ENCODE results near the gene ARF3. TPM values are rescaled to one million over a fixed set of nuclear protein-coding genes. Genes with fewer than 3 reads are reported as not detected.

Gene ARF3
- total RNA-seq, 1 experiment from 2014 or later: 166 TPM

- DNase-seq (ENCODE audit: low read depth, low spot score) (peak; percentile 27), ATAC-seq (peak; percentile 97)
- H3K36me3 ChIP-seq (ENCODE audit: control insufficient read depth in 1 of 2, insufficient read depth in 2 of 2, low read length in 2 of 2): no peaks in the 10 kb centered on the region
- H3K27me3 ChIP-seq (ENCODE audit: insufficient read depth, low read length): peaks cover 3% of the 10 kb centered on the region; the same call in 1 of the 2 replicates
- TF ChIP-seq POLR2AphosphoS5 (IDR thresholded peaks at IDR 0.05; ENCODE audit: low read depth, low read length) (no peak), RAD21 (IDR thresholded peaks at IDR 0.05; ENCODE audit: low read depth) (peak; percentile 84)
- TF ChIP-seq, protein P1, sequence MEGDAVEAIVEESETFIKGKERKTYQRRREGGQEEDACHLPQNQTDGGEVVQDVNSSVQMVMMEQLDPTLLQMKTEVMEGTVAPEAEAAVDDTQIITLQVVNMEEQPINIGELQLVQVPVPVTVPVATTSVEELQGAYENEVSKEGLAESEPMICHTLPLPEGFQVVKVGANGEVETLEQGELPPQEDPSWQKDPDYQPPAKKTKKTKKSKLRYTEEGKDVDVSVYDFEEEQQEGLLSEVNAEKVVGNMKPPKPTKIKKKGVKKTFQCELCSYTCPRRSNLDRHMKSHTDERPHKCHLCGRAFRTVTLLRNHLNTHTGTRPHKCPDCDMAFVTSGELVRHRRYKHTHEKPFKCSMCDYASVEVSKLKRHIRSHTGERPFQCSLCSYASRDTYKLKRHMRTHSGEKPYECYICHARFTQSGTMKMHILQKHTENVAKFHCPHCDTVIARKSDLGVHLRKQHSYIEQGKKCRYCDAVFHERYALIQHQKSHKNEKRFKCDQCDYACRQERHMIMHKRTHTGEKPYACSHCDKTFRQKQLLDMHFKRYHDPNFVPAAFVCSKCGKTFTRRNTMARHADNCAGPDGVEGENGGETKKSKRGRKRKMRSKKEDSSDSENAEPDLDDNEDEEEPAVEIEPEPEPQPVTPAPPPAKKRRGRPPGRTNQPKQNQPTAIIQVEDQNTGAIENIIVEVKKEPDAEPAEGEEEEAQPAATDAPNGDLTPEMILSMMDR (IDR thresholded peaks at IDR 0.05 in 2 of 3, conservative IDR thresholded peaks at IDR 0.05 in 1 of 3; ENCODE audit: borderline replicate concordance in 1 of 3, insufficient read depth in 1 of 3, low read depth in 2 of 3, low read length in 2 of 3): peak; percentile 90 to 93 (median 92)
- H3K4me2 ChIP-seq (ENCODE audit: low read length): peak overlapping the region; percentile 54
- no peaks in the 10 kb centered on the region for H3K9me2 ChIP-seq (ENCODE audit: insufficient read depth)
- H2AFZ ChIP-seq (ENCODE audit: low read depth, low read length, poor library complexity, severe bottlenecking): peak overlapping the region; percentile 89
- H3K4me3 ChIP-seq (replicated peaks in 1 of 2; ENCODE audit: low read depth in 1 of 2, low read length in 2 of 2): no peak overlapping the region
- H3K9ac ChIP-seq (ENCODE audit: low read length): no peak overlapping the region
- H3K79me2 ChIP-seq (ENCODE audit: insufficient read depth, low read length): no peaks in the 10 kb centered on the region
- CTCF ChIA-PET: interaction anchor here (0.8 to 3.6 kb wide), 12 partner anchors 10 to 97 kb away, joined by 3 to 80 read pairs (median 6); partner anchors contain the start of gene DDX23
- H3K4me1 ChIP-seq (ENCODE audit: control insufficient read depth in 1 of 2, insufficient read depth in 2 of 2, low read length in 2 of 2): peaks cover 0 to 12% of the 10 kb centered on the region in 2 experiments; a peak in 2 of 4 replicates
- no peaks in the 10 kb centered on the region for H4K20me1 ChIP-seq (ENCODE audit: insufficient read depth)
- no peaks in the 10 kb centered on the region for H3K9me3 ChIP-seq (ENCODE audit: control insufficient read depth in 1 of 2, insufficient read depth in 1 of 2, low read depth in 1 of 2, low read length in 2 of 2)
- no TSS peak for BruUV-seq (replicated peaks)
- POLR2A ChIA-PET: interaction anchor here (0.8 to 1.3 kb wide), 3 partner anchors 25 to 67 kb away, joined by 3 to 5 read pairs (median 3); partner anchors contain the start of genes ARF3, DDX23 and RND1
- intact Hi-C loops (cut with micrococcal nuclease): loop anchor here (1.0 kb wide), 1 partner anchor 38 kb away; no protein-coding TSS in a partner anchor
- RAD21 ChIA-PET (ENCODE audit: low non-redundant PET in 1 of 2, low total read pairs in 2 of 2, uncharacterized antibody in 2 of 2, unreplicated experiment in 2 of 2): interaction anchor here (1.2 to 2.8 kb wide), 3 partner anchors 38 to 98 kb away, joined by 3 to 24 read pairs (median 11); partner anchors contain the start of gene DDX23 (in 1 of the 2)
- no peak overlapping the region for H3K27ac ChIP-seq (ENCODE audit: low read depth, low read length)
Measured at GRCh38 chr12:48890657-48891418, 66.4 kb downstream of the ARF3 start.

All from HCT116 (cell line).